ENCODE results near the gene UROC1. TPM values are rescaled to one million over a fixed set of nuclear protein-coding genes. Genes with fewer than 3 reads are reported as not detected.

Gene UROC1
- total and polyA plus RNA-seq, 2 of the 4 experiments (the other 2 are of a cell fraction) = not detected

DNA sequence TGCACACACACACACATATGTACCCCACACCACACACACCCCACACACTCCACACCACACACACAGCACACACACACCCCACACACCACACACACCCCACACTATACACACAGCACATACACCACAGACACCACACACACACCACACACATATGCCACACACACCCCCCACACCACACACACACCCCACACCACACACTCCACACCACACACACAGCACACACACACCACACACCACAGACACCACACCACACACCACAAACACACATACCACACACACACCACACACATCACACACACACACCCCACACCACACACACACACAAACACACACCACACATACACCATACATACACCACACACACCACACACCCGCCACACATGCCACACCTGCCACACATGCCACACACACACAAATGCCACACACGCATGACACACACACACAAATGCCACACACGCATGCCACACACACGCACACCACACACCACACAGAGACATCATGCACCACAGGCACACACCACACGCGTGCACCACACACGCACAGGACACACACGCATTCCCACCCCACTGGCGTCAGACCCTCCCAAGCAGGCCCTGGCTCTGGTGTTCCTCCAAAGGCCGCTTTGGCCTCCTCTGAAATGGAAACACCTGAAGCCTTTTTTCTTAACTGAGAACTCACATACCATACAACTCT, 22.1 kb upstream of the UROC1 start:
- CTCF ChIA-PET = no interaction called here
- Histone ChIP-seq H3K36me3 (ENCODE audit: control insufficient read depth, insufficient read depth, low read length) (no peaks in the 10 kb centered on the region), H3K4me3 (ENCODE audit: insufficient read depth, low read depth, low read length) (no peak overlapping the region), H2BK5ac (ENCODE audit: low read depth, low read length, poor library complexity, severe bottlenecking) (peak overlapping the region; percentile 82), H3K4ac (ENCODE audit: low read depth, low read length) (peak overlapping the region; percentile 71), H3K27ac (ENCODE audit: insufficient read depth, low read length) (no peak overlapping the region), H2AFZ (replicated peaks; ENCODE audit: low read length, poor library complexity) (peak overlapping the region; percentile 65), H3K9me3 (ENCODE audit: control insufficient read depth, insufficient read depth, low read length) (no peaks in the 10 kb centered on the region; the same call in 1 of the 2 replicates), H3K79me1 (ENCODE audit: low read depth in 1 of 2, low read length in 2 of 2) (no peaks in the 10 kb centered on the region), H3K27me3 (ENCODE audit: control insufficient read depth, insufficient read depth, low read length) (peaks cover 41% of the 10 kb centered on the region), H2BK15ac (ENCODE audit: low read depth, low read length) (peak overlapping the region; percentile 54; the same call in 1 of the 3 replicates), H2BK120ac (ENCODE audit: low read depth, low read length) (peak overlapping the region; percentile 47), H3K23ac (ENCODE audit: low read depth, low read length) (peak overlapping the region; percentile 52; the same call in 1 of the 2 replicates), H2BK20ac (ENCODE audit: low read depth, low read length) (peak overlapping the region; percentile 73), H3K18ac (ENCODE audit: low read depth, low read length) (peak overlapping the region; percentile 12; the same call in 1 of the 2 replicates), H3K9ac (ENCODE audit: low read depth, low read length) (no peak overlapping the region), H3K14ac (replicated peaks; ENCODE audit: low read depth, low read length) (peak overlapping the region; percentile 66; the same call in 1 of the 2 replicates), H4K20me1 (ENCODE audit: insufficient read depth, low read length) (no peaks in the 10 kb centered on the region), H4K8ac (ENCODE audit: low read depth in 2 of 2, low read length in 2 of 2) (no peak overlapping the region), H4K5ac (ENCODE audit: low read depth, low read length) (no peak overlapping the region; the same call in 1 of the 2 replicates), H3K4me1 (ENCODE audit: control insufficient read depth, insufficient read depth, low read length) (peaks cover 6% of the 10 kb centered on the region), H3K4me2 (ENCODE audit: low read depth, low read length) (no peak overlapping the region), H2AK9ac (replicated peaks; ENCODE audit: low read depth, low read length, poor library complexity) (peak overlapping the region; percentile 84), H2AK5ac (ENCODE audit: low read depth, low read length) (peak overlapping the region; percentile 99), H3K9me1 (ENCODE audit: insufficient read depth, low read length) (peaks cover 12% of the 10 kb centered on the region), H4K91ac (ENCODE audit: insufficient read depth, low read depth, low read length) (peak overlapping the region; percentile 49; the same call in 1 of the 2 replicates), H3K56ac (ENCODE audit: extremely low read depth, insufficient read depth, low read length) (no peak overlapping the region)
- intact Hi-C loops (cut with micrococcal nuclease) (no loop called here), dilution Hi-C loops (cut with HindIII; ENCODE audit: low sequenced_read_pairs, unreplicated experiment) (no loop called here), in situ Hi-C loops (cut with MboI; ENCODE audit: low sequenced_read_pairs) (no loop called here)
- no TSS peak for BruUV-seq (replicated peaks)
- no peak for TF ChIP-seq MXI1 (IDR thresholded peaks at IDR 0.05; ENCODE audit: borderline replicate concordance, low read depth, low read length)
- TF ChIP-seq BHLHE40 (IDR thresholded peaks at IDR 0.05; ENCODE audit: low read depth, low read length) = no peak
- no peak for TF ChIP-seq CEBPB (IDR thresholded peaks at IDR 0.05; ENCODE audit: low read depth, low read length)
- no peak for TF ChIP-seq SMC3 (IDR thresholded peaks at IDR 0.05; ENCODE audit: low read depth, low read length)
- WGBS, 2 experiments (ENCODE audit: extremely low coverage in 2 of 2, insufficient read length in 1 of 2) = 99% methylated on average over 10 of the region's 10 CpGs; no CpG with 5 or more reads in 1 of the 2 experiments
- POLR2A ChIA-PET (ENCODE audit: unreplicated experiment) = no interaction called here
- DNase-seq (no peak), ATAC-seq (ENCODE audit: low read depth) (no peak)
